Posterior cingulate gyrus (tissue), 11 donors: ENCODE data around the gene CCBE1.

ENCODE experiments used
- DNase-seq, 10 donors: peaks; one replicate each; pipeline versions ENCODE4 v3.0.0 to v3.0.0-alpha.2; 2020 to 2021; ENCODE audit warnings: mixed read lengths in 3 of 10
- intact Hi-C: fragments of 100-400 bp; cut with DNase I; formaldehyde crosslinking; loops from one replicate; pipeline ENCODE4 v1.15.1; 2023

CCBE1 gene

GRCh38 chr18:59512025-59512755 is 185.0 kb downstream of the CCBE1 start:
- intact Hi-C loops, result no loop called here
- DNase-seq, result no peak

GRCh38 chr18:59509481-59510442 is 187.5 kb downstream of the CCBE1 start:
- DNase-seq, result no peak
- intact Hi-C loops, result no loop called here

- DNase-seq, result no peak
- intact Hi-C loops, result no loop called here
Measured at GRCh38 chr18:59505356-59505755, 191.9 kb downstream of the CCBE1 start.

GRCh38 chr18:59502274-59503175 is 194.7 kb downstream of the CCBE1 start:
- DNase-seq, result no peak

GRCh38 chr18:59501920-59502273 is 195.3 kb downstream of the CCBE1 start:
- intact Hi-C loops, result no loop called here
- no peak for DNase-seq

More at GRCh38 chr18:59502274-59503175, 194.7 kb downstream of the CCBE1 start:
- intact Hi-C loops, result no loop called here

- DNase-seq, result no peak
- intact Hi-C loops, result no loop called here
Measured at GRCh38 chr18:59500765-59501164, 196.5 kb downstream of the CCBE1 start.

GRCh38 chr18:59498506-59499086 is 198.6 kb downstream of the CCBE1 start:
- no peak for DNase-seq
- intact Hi-C loops, result no loop called here

- intact Hi-C loops, result no loop called here
Measured at GRCh38 chr18:59492756-59493421, 204.3 kb downstream of the CCBE1 start.

GRCh38 chr18:59488899-59489298 is 208.3 kb downstream of the CCBE1 start:
- DNase-seq, result no peak

More at GRCh38 chr18:59492756-59493421, 204.3 kb downstream of the CCBE1 start:
- no peak for DNase-seq

GRCh38 chr18:59485382-59485781 is 211.8 kb downstream of the CCBE1 start:
- intact Hi-C loops, result no loop called here
- no peak for DNase-seq

More at GRCh38 chr18:59488899-59489298, 208.3 kb downstream of the CCBE1 start:
- intact Hi-C loops, result no loop called here

- intact Hi-C loops, result no loop called here
- no peak for DNase-seq
Measured at GRCh38 chr18:59484561-59485328, 212.5 kb downstream of the CCBE1 start.

GRCh38 chr18:59484131-59484530 is 213.1 kb downstream of the CCBE1 start:
- intact Hi-C loops, result no loop called here

GRCh38 chr18:59481436-59481835 is 215.8 kb downstream of the CCBE1 start:
- intact Hi-C loops, result no loop called here
- no peak for DNase-seq

More at GRCh38 chr18:59484131-59484530, 213.1 kb downstream of the CCBE1 start:
- DNase-seq, result no peak

- intact Hi-C loops, result no loop called here
- no peak for DNase-seq
Measured at GRCh38 chr18:59479776-59480175, 217.4 kb downstream of the CCBE1 start.

GRCh38 chr18:59478591-59478990 is 218.6 kb downstream of the CCBE1 start:
- DNase-seq, result no peak
- intact Hi-C loops, result no loop called here

- intact Hi-C loops, result no loop called here
- no peak for DNase-seq
Measured at GRCh38 chr18:59477849-59478248, 219.4 kb downstream of the CCBE1 start.

- intact Hi-C loops, result no loop called here
- DNase-seq, result no peak
Measured at GRCh38 chr18:59470561-59471121, 226.6 kb downstream of the CCBE1 start.

GRCh38 chr18:59469463-59470180 is 227.6 kb downstream of the CCBE1 start:
- no peak for DNase-seq
- intact Hi-C loops, result no loop called here
